Vagina (tissue), 2 donors: ENCODE results near the gene PAM16.
A peak's percentile ranks its signal among the peaks of the same experiment; 100 is the strongest.

Experiments
- CTCF ChIP-seq, 3 experiments: fragments of 450-650 bp in 2 of 3; fragments of 200-600 bp in 1 of 3; sonication (generic) in 1 of 3; IDR thresholded peaks; one replicate each; pipeline ENCODE4 v1.5.1; 2017 to 2019; ENCODE audit warnings: antibody characterized with exemption in 3 of 3, mild to moderate bottlenecking in 2 of 3, moderate library complexity in 2 of 3
- POLR2A ChIP-seq, 2 donors: fragments of 450-650 bp; IDR thresholded peaks; one replicate each; pipeline ENCODE4 v1.6.1; 2017; ENCODE audit warnings: antibody characterized with exemption in 2 of 2, mild to moderate bottlenecking in 2 of 2, moderate library complexity in 2 of 2

DNA sequence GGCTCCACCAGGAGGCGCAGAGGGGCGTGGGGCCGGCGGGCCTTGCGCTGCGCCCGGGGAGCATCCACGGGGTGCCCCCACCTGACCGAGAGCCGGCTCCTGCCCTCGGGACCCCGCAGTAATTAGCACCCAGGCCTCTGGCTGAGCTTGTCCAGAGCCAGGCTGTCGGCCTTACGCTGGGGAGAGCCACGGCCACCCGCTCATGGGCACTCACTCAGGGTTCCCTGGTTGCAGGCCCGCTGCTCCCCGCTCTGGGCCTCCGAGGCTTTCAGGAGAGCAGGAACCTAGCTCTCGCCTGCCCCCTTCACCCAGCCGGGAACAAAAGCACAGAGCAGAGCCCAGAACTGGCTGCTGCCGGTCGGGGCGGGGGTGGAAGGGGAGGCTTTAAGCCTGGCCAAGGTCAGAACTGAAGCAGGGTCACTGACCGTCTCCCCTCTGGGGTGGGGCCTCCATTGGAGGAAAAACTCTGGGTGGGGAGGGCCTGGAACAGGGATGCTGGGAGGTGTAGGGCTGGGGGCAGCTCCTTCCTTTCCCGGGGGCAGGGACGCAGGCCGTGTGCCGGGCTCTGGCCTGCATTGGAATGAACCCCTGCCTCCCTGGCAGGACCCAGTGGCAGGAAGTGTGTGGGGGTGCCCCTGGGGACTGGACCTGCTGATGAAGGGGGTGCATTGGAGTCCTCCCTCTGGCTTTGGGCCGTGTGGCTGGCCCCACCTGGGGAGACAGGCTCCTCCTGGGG, 22.9 kb downstream of the PAM16 start:
- TF ChIP-seq POLR2A (IDR thresholded peaks at IDR 0.05) (no peak), CTCF (IDR thresholded peaks at IDR 0.05) (peak in 2 of 3 experiments; percentile 12 to 48)
